ENCODE data around the gene CXADR. TPM values are rescaled to one million over a fixed set of nuclear protein-coding genes. Genes with fewer than 3 reads are reported as not detected.
"Not testable (repeated sequence)": the region's sequence is repeated elsewhere in the genome, so short reads cannot be mapped to it uniquely, and the experiment has no call there.

CXADR gene
- 21.1 TPM for total RNA-seq
- long read RNA-seq, full-length matches to known transcripts = 93 of 104 reads
- long read RNA-seq, partial matches to known transcripts = 4 of 104 reads
- long read RNA-seq, other reads (novel, unspliced or antisense) = 7 of 104 reads

- DNase-seq = peak; percentile 83
- peak; percentile 95 for ATAC-seq (ENCODE audit: poor library complexity)
- intact Hi-C loops (cut with DNase I) = no loop called here
Measured at GRCh38 chr21:17512253-17513213, at the start of gene CXADR. CXADR (plus strand) TSS chr21:17513043; CDS start chr21:17513130, 87 bp downstream.

- no peak for ATAC-seq (ENCODE audit: poor library complexity)
- intact Hi-C loops (cut with DNase I) = no loop called here
- DNase-seq = no peak
Measured at GRCh38 chr21:17466166-17466565, 46.7 kb upstream of the CXADR start.

- DNase-seq = no peak
- intact Hi-C loops (cut with DNase I) = no loop called here
- peak; percentile 66 for ATAC-seq (ENCODE audit: poor library complexity)
Measured at GRCh38 chr21:17467392-17467791, 45.5 kb upstream of the CXADR start.

- no peak for DNase-seq
- intact Hi-C loops (cut with DNase I) = no loop called here
Measured at GRCh38 chr21:17467829-17468228, 45.0 kb upstream of the CXADR start.

GRCh38 chr21:17468698-17469097, 44.1 kb upstream of the CXADR start:
- no peak for ATAC-seq (ENCODE audit: poor library complexity)
- intact Hi-C loops (cut with DNase I) = no loop called here
- DNase-seq = no peak

More at GRCh38 chr21:17467829-17468228, 45.0 kb upstream of the CXADR start:
- no peak for ATAC-seq (ENCODE audit: poor library complexity)

GRCh38 chr21:17469727-17470126, 43.1 kb upstream of the CXADR start:
- intact Hi-C loops (cut with DNase I) = loop anchor here (10.0 kb wide), 1 partner anchor 65 kb away; no protein-coding TSS in a partner anchor
- no peak for ATAC-seq (ENCODE audit: poor library complexity)

GRCh38 chr21:17472182-17472581, 40.7 kb upstream of the CXADR start:
- no peak for ATAC-seq (ENCODE audit: poor library complexity)
- DNase-seq = no peak
- intact Hi-C loops (cut with DNase I) = loop anchor here (10.0 kb wide), 1 partner anchor 63 kb away; no protein-coding TSS in a partner anchor

More at GRCh38 chr21:17469727-17470126, 43.1 kb upstream of the CXADR start:
- DNase-seq = no peak

GRCh38 chr21:17472592-17473271, 40.1 kb upstream of the CXADR start:
- no peak for DNase-seq
- ATAC-seq (ENCODE audit: poor library complexity) = no peak
- intact Hi-C loops (cut with DNase I) = loop anchor here (10.0 kb wide), 1 partner anchor 62 kb away; no protein-coding TSS in a partner anchor

- DNase-seq = no peak
- ATAC-seq (ENCODE audit: poor library complexity) = peak; percentile 56
- intact Hi-C loops (cut with DNase I) = loop anchor here (10.0 kb wide), 1 partner anchor 59 kb away; no protein-coding TSS in a partner anchor
Measured at GRCh38 chr21:17476006-17476405, 36.8 kb upstream of the CXADR start.

- intact Hi-C loops (cut with DNase I) = loop anchor here (10.0 kb wide), 1 partner anchor 57 kb away; no protein-coding TSS in a partner anchor
- not testable (repeated sequence) for ATAC-seq (ENCODE audit: poor library complexity); DNase-seq
Measured at GRCh38 chr21:17478156-17478555, 34.7 kb upstream of the CXADR start.

- intact Hi-C loops (cut with DNase I) = loop anchor here (10.0 kb wide), 1 partner anchor 55 kb away; no protein-coding TSS in a partner anchor
- DNase-seq = no peak
- no peak for ATAC-seq (ENCODE audit: poor library complexity)
Measured at GRCh38 chr21:17479606-17480005, 33.2 kb upstream of the CXADR start.

- no peak for DNase-seq
- ATAC-seq (ENCODE audit: poor library complexity) = no peak
- intact Hi-C loops (cut with DNase I) = no loop called here
Measured at GRCh38 chr21:17482928-17483327, 29.9 kb upstream of the CXADR start.

- intact Hi-C loops (cut with DNase I) = no loop called here
- ATAC-seq (ENCODE audit: poor library complexity) (no peak), DNase-seq (no peak)
Measured at GRCh38 chr21:17488620-17489019, 24.2 kb upstream of the CXADR start.

- DNase-seq; intact Hi-C loops (cut with DNase I); ATAC-seq (ENCODE audit: poor library complexity): not testable (repeated sequence)
Measured at GRCh38 chr21:17489565-17489964, 23.3 kb upstream of the CXADR start.

- DNase-seq (no peak), ATAC-seq (ENCODE audit: poor library complexity) (no peak)
Measured at GRCh38 chr21:17491716-17492414, 21.0 kb upstream of the CXADR start.

GRCh38 chr21:17492415-17493168, 20.3 kb upstream of the CXADR start:
- DNase-seq = no peak
- no peak for ATAC-seq (ENCODE audit: poor library complexity)
- intact Hi-C loops (cut with DNase I) = no loop called here

More at GRCh38 chr21:17491716-17492414, 21.0 kb upstream of the CXADR start:
- intact Hi-C loops (cut with DNase I) = no loop called here

GRCh38 chr21:17494051-17494450, 18.8 kb upstream of the CXADR start:
- ATAC-seq (ENCODE audit: poor library complexity) = no peak
- intact Hi-C loops (cut with DNase I) = no loop called here
- DNase-seq = no peak

- no peak for DNase-seq
Measured at GRCh38 chr21:17495680-17496079, 17.2 kb upstream of the CXADR start.

More at GRCh38 chr21:17495680-17496079, 17.2 kb upstream of the CXADR start:
- intact Hi-C loops (cut with DNase I) = no loop called here
- no peak for ATAC-seq (ENCODE audit: poor library complexity)

All from Right ventricle myocardium superior (tissue), 1 donor.